SKM-1 treated with dmso at 0.1 percent for 144 hours (cell line): Measurements from ENCODE around the gene MRPS10.
A peak's percentile ranks its signal among the peaks of the same experiment; 100 is the strongest.

Source experiments
- DNase-seq: peaks from one replicate; lab custom pipeline; 2025; ENCODE audit not compliant: unreplicated experiment; lab: John Stamatoyannopoulos, UW

MRPS10 gene

DNA sequence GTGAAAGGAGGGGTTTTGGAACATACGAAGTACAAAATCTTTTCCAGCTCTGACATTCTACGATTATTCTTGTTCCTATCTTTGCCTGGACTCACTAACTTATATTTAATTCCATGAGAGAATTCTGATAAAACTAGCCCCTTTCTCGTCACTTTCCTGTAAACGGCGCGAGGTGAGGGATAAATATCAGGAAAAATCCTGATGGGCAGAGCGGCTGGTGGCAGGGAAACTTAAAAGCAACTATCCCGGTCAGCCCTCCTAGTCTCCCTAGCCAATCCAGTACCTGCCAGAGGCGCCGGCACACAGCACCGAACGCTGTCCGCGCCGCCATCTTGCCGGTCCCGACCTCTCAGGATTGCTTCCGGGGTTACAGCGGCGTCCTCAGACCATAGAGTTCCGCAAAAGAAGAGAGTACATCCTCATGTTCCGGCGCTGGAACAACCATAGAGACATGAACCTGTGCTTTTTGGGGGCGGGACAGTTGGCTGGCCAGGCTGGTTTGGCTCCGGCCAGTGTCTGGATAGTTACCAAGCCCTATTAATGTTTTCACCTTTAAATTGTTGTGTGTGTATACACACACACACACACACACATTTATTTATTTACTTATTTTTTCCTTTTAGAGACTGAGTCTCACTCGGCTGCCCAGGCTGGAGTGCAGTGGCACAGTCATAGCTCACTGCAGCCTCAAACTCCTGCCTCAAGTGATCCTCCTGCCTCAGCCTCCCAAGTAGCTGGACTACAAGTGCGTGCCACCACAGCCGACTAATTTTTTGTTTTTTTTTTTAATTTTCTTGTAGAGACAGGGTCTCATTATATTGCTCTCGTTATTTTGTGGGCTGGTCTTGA is at the start of gene MRPS10:
Gene MRPS10, minus strand, starts transcription at position 343 of the 849 bp plus-strand sequence. Its CDS starts 12 bp downstream, at position 331.
- peak; percentile 94 for DNase-seq

DNA sequence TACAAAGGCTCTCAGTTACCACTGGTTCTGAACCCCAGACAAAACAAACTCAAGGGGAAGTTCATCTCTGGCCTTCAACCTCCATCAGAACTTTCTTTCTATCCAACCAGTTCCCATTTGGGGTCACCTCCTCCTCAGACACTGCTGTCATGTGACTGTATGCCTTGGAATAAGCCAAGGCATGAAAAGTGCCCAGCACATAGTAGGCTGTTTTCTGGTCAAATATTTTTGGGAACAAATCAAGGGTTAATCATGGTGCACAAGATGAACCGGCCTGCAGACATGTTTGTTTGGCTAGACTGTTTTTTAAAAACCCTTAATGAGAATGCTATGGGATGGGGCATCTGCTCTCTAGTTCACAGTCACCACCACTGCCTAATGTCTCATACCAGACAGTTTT is 48.9 kb upstream of the MRPS10 start:
- no peak for DNase-seq

DNA sequence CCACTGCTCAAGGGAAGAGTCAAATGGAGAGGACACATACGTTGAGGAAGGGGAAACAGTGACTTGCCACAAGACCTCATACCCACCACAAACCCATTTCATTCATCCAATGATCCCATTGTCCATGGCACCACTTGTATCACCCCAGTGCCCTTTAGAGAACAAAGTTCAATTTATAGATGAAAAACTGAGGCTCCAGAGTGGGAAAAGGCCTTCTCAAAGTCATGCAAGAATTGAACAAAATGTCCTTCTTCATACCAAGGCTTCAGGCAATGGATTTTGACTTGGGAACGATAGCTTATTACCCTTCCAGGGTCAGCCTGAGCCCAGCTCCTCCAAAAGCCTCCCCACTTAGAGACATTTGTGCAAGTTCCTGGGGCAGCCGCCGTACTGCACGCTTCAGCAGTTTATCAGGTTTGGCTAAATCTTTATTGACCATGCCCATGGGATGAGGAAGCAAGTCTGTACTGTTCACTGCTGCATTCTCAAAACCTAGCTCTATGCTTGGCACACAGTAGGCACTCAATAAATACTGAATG is 47.3 kb upstream of the MRPS10 start:
- DNase-seq: no peak

DNA sequence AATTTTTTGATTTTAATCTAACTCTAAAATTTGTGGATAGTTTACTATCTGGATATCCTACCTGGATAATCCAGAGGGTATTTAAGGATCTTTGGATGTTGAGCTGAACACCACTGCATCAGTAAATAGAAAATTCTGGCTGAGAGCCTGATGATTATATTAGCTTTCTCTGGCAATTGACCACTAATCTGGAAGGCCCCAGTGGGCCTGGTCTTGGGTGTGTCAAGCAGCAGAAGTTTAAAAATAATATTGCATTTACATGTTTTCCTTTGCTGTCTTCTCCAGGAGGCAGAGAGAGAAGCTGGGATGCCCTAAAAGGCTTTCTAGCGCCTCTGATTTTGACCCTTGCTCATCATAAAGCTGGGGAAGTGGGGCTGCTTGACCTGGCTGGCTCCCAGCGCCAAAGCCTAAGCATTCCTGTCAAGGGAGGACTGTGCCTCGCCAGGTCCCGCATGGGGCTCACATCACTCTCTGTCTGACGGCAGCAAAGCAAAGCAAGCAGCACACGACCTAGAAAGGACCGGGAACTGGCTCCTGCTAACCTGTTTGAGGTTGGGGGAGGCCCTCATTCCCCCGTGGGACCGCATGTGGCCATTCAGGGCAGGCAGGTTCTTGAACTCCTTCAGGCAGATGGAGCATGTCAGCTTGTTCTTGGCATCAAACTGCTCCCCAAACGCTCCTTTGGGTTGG is 46.6 kb upstream of the MRPS10 start:
- DNase-seq: no peak

DNA sequence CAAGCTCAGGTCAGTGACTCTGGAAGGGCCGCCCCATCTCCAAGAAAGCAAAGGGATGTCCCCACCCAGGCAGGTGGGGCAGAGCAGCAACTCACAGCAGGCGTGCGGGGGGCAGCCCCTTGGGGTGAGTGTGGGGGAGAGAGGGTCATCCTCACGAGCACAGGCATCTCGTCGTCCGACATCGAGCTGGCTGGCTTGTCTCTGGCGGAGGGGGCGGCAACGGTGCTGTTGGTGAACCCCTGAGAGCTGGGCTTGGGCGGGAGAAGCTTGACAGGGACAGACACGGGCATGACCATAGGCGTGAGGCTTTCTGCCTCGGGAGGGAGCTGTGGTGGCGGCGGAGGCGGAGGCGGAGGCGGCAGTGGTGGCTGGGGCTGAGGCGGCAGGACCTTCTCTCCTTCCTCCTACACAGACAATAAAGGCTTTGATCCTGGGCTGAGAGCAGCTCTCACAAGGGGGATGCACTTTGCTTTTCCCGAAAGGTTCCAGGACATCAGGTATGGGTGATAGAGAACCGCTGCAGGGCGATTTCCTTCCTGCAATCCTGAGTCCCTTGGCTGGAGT is 45.6 kb upstream of the MRPS10 start:
- no peak for DNase-seq

DNA sequence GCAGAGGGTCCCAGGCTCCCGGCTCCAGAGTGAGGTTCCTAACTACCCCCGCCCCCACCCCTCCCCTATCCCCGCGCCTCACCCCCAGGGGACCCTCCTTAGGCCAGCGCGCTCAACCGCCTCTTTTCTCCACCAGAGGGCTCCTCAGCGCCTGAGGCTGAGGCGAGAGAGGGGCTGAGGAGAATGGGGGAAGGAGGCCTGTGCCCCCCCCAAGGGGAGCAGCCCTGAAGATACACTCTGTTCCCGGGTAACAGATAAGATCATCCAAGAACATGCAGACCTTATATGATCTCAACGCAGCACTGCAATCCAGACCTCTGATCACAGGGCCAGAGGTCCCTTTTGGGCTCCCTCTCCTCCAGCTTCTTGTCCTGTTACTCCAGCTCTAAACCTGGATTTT is 43.3 kb upstream of the MRPS10 start:
- DNase-seq: no peak

DNA sequence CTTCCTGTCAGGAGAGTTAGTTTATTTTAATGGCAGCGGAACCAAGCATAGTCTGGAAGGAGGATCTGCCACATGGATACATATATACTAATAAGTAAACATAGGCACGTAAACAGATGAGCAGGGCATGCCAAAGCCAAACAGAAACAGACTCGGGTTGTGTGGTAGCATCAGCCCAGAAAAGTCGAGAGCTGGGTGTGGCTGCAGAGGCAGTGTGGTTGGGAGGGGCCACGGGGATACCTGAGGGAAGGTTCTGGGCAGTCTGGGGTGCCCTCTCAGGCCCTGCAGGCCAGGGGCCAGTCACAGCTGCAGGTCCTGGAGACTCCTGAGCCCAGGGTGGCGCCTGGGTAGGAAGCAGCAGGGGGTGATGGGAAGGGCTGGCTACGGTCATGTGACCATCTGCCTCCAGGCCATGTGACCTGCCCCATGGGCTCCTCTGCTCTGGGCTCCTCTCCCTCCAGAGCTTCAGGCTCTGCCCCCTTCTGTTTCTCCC is 42.8 kb upstream of the MRPS10 start:
- no peak for DNase-seq

DNA sequence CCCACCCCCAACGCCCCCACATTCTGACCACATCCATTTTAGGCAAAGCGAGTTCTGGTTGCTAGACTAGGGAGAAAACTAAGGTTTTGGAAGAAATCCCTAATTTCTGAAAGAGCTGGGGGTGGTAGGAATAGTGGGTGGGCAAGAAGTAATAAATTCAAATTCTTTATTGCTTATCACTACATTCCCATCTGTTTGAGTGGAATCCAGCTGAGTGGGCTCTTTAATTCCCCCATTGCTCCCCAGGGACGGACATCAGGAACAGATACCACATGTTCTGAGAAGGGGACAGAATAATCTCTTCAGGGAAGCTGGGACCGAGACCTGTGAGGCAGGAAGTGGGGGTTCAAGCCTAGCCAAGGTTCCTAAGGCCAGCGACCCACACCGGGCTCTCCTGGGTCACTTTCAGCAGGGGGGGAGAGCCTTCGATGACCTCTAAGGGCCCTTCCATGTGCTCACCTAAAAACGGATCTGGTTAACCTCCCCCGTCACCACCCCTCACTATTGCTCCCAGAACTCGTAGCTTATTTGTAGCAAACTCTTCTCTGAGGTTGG is 42.3 kb upstream of the MRPS10 start:
- no peak for DNase-seq

DNA sequence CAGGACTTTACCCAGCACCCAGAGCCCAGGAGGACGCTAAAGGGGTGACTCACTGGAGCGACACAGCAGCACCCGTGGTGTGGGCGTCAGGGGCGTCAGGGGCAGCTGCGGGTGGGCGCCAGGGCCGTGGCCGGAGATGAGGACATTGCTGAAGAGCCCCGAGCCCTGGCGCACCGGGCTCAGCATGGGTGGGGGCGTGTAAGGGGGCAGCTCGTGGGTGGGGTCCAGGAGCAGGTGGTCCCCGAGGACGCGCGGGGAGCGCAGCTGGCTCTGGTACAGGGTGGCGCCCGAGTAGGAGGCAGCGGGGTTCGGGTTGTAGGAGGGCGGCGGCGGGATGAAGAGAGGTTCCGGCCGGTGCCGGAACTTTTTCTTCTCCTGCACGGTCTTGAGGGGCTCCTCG is 41.6 kb upstream of the MRPS10 start:
- no peak for DNase-seq

DNA sequence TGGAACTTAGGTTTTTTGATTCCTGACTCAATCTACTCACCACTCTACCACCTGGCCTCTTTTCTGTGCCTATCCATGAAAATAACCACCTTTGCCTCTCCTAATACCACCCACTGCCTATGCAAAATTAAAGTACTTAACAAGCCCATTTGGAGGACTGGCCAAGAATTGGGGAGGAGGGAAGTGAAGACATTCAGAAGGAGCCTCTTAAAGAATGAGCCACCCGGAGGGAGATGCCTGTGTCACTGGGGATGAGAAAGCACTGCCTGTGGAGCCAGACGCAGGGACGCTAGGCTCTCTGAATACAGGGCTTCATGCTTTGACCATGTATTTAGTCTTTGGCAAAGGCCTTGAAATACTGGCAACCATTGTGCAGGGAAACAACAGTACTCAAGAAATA is 40.0 kb upstream of the MRPS10 start:
- DNase-seq: no peak

DNA sequence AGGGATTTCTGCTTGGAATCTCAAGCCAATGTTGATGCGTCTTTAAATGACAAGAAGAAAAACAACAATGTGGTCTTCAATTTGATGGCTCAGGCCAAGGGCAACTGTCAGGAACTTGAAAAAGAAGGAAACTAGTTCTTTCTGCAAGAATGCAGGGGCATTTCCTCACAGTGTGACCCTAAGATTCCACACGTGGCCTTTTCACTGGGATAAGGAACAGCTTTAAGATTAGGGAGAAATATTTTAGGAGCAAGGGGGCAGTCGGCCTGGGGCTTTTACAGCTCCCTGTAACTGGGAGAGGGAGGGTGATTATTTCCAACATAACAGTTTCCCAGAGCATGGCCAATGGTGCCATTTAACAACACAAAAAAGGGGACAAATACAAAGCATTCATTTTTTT is 39.4 kb upstream of the MRPS10 start:
- no peak for DNase-seq

DNA sequence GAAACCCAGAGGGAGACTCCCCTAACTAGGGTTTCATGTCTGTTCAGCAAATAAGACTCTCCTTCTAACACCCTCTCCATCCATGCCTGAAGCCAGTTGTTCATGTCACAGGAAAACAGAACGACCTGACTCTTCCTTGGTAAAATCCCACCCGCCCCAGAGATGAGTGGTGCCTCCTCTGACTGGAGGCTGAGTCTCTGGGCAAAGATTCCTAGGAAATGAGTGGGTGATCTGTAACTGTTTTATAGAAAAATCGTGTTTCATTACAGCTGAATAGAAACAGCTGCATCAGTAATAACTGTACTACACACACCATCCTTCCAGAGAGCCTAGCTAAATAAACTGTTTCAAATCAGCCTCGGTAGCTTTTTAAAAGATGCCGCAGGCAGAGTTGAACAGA is 37.4 kb upstream of the MRPS10 start:
- no peak for DNase-seq

DNA sequence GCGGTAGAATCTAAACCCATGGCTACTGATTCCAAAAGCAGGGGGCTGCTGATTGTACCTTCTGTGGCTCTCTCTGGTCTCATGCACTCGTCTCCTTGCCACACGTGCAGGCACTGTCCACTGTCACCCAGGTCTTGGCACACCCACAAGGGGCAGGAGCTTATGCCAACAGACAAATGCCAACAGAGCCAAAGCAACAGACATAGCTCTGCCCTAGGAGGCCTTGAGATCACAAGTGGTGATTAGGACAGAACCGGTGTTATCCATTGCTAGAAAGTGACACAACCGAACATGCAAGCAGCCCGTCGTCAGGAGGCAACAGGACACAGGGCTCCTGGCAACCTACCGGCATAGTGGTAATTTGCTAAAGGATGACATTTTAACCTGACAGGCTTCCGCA is 36.8 kb upstream of the MRPS10 start:
- no peak for DNase-seq

DNA sequence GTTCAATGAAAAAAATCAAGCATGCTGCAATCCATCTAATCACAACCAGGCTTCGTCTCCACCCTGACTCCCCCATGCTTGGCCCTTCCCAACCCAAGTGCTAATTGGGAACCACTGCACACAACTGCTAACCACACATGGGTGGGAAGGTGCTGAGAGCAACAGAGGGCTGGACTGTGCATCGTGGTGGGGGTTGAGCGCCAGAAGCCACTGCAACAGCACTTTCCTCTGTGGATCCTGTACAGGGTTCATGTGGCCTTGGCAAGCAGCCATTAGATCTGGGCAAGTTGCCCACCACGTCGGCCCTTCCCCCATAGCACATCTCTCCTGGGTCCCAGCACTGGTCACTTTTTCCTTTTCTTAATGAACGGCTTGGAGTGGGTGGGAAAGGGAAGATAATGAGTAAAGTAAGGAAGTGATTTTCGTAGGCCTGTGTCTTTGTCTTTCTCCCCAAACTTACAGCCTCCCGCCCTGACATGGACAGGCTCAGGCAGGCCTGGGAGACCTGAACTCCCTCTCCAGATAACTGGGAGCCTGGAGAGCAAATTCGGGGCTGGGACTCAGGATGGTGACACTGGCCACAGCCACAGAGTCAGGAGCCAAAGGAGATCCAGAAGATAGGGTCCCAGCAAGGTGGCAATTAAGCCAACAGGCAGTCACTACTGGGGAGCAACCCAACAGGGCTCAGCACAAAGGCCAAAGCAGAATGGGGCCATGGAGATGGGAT is 34.4 kb upstream of the MRPS10 start:
- no peak for DNase-seq

DNA sequence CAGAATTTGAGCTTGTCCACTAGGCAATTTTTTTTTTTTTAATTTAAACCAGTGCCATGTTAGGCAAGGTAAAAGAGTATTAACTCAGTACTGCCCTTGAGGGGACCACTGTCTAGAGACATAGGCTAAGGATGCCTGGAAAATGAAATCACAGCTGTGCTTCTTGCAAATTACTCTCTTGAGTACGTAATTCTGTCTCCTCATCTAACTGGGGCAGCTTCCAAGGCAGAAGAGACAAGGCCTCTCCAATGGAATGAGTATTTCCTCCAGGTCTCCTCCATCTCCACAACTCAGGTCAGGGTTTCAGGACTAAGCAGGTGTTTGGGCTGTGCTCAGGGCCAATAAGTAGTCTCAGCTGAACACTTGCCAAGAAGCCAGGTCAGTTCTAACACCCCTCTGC is 33.8 kb upstream of the MRPS10 start:
- no peak for DNase-seq

DNA sequence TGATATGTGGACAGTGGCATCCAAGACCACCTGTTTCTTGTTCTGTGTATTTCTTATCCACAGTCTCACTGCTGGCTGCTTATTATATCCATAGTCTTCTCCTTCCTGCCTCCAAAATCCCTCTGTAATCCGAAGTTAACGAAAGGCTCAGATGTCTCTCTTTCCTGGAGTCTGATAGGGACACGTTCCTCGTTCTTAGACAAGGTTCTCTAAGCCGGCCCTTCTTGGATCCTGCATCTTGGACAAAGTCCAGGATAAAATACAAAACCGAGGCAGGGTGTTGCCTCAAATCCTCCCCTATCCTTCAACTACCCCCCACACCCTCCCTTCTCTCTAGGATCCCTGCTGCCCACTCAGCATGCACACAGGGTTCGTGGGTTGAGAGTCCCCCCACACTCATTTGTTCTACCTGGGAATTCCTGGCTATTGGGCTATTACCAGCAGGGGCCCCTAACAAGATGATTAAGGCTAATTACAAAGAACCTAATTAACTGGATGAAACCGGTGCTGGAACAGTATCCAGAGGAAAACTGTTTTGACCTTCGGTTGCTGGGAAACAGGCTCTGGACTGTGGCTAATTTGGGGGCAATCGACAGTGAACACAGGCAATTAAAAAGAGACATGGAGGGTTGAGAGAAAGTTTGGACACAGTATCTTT is 32.7 kb upstream of the MRPS10 start:
- DNase-seq: no peak

DNA sequence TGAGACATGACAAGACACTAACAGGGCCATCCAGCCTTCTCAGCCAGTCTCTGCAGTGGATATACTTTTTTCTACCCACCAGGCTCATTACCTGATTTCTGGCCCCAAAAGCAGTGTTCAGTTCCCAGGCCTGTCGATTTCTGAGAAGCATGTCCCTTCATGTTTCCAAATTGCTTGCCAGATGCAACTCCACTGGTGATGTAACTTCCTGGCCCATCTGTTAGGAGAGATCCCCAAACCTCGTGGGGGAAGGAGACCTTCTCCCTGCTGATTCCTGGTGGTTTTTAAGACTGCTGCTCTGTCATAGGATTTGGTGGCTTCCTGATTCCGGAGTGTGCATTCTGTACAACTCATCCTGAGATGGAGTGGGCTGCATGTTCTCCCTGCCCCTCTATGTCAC is 31.6 kb upstream of the MRPS10 start:
- DNase-seq: no peak

DNA sequence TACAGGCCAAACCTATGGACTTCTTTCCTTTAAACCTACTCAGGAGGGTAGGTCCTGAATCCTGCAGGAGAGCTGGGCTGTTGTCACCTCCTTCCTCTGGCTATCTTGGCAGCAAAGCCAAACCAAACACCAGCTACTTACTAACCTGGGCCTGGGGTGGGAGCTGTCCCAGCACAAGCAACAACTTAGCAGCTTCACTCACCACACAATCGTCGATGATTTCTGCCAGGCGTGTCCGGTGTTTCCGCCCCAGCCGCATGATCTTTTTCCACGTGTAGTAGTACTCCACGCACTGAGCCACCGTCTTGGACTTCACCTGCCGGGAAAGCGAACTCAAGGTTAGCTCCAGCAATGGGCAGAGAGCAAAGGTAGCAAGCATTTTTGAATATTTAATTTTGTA is 25.4 kb upstream of the MRPS10 start:
- DNase-seq: no peak

DNA sequence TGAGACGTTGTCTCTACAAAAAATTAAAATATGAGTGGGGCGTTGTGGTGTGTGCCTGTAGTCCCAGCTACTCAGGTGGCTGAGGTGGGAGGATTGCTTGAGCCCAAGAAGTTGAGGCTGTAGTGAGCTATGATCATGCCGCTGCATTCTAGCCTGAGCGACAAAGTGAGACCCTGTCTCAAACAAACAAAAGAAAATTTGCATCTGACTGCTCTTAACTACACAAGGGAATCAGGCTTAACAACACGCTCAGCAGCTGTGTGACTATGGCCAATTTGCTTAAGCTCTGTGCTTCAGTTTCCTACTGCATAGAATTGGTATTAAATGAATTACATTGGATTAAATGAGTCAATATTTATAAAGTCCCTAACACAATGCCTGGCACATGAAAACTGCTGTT is 24.3 kb upstream of the MRPS10 start:
- DNase-seq: no peak

DNA sequence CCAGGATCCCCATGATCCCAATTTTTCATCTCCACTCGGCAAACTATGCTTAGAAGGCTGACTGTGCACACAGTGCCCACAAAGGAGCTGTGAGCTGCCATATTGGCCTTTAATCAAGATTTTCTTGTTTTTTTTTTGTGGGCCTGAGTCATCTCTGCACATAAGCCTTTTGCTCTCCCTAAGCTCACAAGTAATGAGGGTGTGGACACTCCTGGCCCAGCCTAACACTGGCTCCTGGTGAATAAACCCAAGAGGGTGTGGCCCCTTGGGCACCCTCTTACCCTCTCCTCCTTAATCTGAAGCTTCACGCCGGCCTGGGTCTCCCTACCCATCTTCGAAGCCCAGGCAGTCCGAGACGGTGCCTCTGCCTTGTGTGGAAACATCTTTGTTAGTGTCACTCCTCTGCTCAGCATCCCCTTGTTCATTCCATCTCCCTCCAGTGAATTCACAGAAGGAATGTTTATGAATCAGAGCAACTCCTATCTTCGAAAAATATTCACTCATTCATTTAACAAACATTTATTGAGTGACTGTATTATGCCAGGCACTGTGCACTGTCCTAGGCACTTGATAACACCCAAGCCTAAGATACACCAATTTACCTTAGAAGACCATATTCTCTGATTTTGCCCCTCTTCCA is 22.2 kb upstream of the MRPS10 start:
- DNase-seq: no peak
